Right lobe of liver (tissue), 6 donors: Measurements from ENCODE around the gene HDX. TPM values are rescaled to one million over a fixed set of nuclear protein-coding genes. Genes with fewer than 3 reads are reported as not detected.

ENCODE experiments used
- ATAC-seq, 4 donors: fragments of 200-7000 bp; cut with Tn5 transposase; one replicate each; pipeline ENCODE4 v1.9.1; 2020; ENCODE audit warnings: mild to moderate bottlenecking in 4 of 4, moderate library complexity in 4 of 4
- DNase-seq, 3 donors: peaks; one replicate each; pipeline ENCODE4 v3.0.0-alpha.2; 2020
- H3K27ac ChIP-seq, 3 donors: fragments of 200-600 bp; one replicate each; pipeline ENCODE4 v1.8.0; 2022
- H3K27me3 ChIP-seq, 2 donors: fragments of 200-600 bp; one replicate each; pipeline ENCODE4 v1.8.0; 2022
- H3K36me3 ChIP-seq, 4 donors: fragments of 200-600 bp; sonication (generic) in 1 of 4; one replicate each; pipeline versions ENCODE4 v1.5.1 to v1.8.0; 2017 to 2022; ENCODE audit warnings: control low read depth in 1 of 4
- H3K4me1 ChIP-seq, 4 donors: fragments of 200-600 bp; sonication (generic) in 1 of 4; one replicate each; pipeline versions ENCODE4 v1.5.1 to v1.8.0; 2017 to 2022; ENCODE audit warnings: control low read depth in 1 of 4
- H3K4me3 ChIP-seq, 3 donors: fragments of 200-600 bp; one replicate each; pipeline ENCODE4 v1.8.0; 2022
- H3K9me3 ChIP-seq, 4 donors: fragments of 200-600 bp; sonication (generic) in 1 of 4; one replicate each; pipeline versions ENCODE4 v1.5.1 to v1.8.0; 2017 to 2022; ENCODE audit warnings: control low read depth in 1 of 4
- CTCF ChIP-seq, 4 donors: fragments of 200-600 bp in 3 of 4; fragments of 450-650 bp in 1 of 4; IDR thresholded peaks; one replicate each; pipeline versions ENCODE4 v1.5.1 to v1.8.0; 2016 to 2022; ENCODE audit warnings: antibody characterized with exemption in 4 of 4, mild to moderate bottlenecking in 2 of 4
- POLR2A ChIP-seq: fragments of 450-650 bp; IDR thresholded peaks from one replicate; pipeline ENCODE4 v1.6.1; 2017; ENCODE audit warnings: antibody characterized with exemption, mild to moderate bottlenecking
- WGBS: methylation state at CpG from one replicate; pipeline ENCODE4 v1.1.6; 2018; ENCODE audit warnings: low coverage, low lambda C conversion rate; ENCODE audit not compliant: insufficient coverage; ENCODE audit errors: missing lambda C conversion rate; 5-methylcytosine and 5-hydroxymethylcytosine counted together
- intact Hi-C, 2 donors: fragments of 100-400 bp; cut with DNase I; formaldehyde crosslinking; loops; one replicate each; pipeline versions ENCODE4 v1.11.2 to v1.14.1; 2022
- total RNA-seq, 6 experiments: library from RNA; depleted of rRNA in 2 of 6; stranded (reverse); fragments of >200 nt in 2 of 6; fragmentation: NEBNext Ultra II Directional in 3 of 6; extraction: Animal tissue kit (Norgen Biotek cat#: 25700) in 3 of 6; gene quantifications; one replicate each; pipeline versions ENCODE4 v1.1.0 to v1.2.4, GENCODE V29; 2016 to 2023
- donor health status: DM: no; HTN: yes; CAD: no.
- donor health status: DM: no; HTN: no; CAD: no.
- donor health status: DM: no; HTN: no; CAD: no.
- donor health status: DM: no; HTN: yes; CAD: no.
- donor health status: DM: no; HTN: yes; CAD: no.

The HDX gene
- total RNA-seq, 6 experiments from 2014 or later = 0.62 to 4.2 (median 2.1) TPM

GRCh38 chrX:84357296-84357695, 145.0 kb downstream of the HDX start:
- no peaks in the 10 kb centered on the region for H3K27me3 ChIP-seq
- no peaks in the 10 kb centered on the region for H3K36me3 ChIP-seq
- H3K27ac ChIP-seq = no peak overlapping the region
- ATAC-seq = no peak
- H3K4me1 ChIP-seq = peaks cover 0 to 4% (median 0%) of the 10 kb centered on the region in 4 donors
- H3K4me3 ChIP-seq = no peak overlapping the region
- TF ChIP-seq CTCF (IDR thresholded peaks at IDR 0.05) = no peak
- no peak for TF ChIP-seq POLR2A
- no peak for DNase-seq
- H3K9me3 ChIP-seq = no peaks in the 10 kb centered on the region
- intact Hi-C loops = no loop called here

- intact Hi-C loops = no loop called here
- 54% methylated on average over 1 of the region's 1 CpG for WGBS
- no peak for DNase-seq
- Histone ChIP-seq H3K9me3 (no peaks in the 10 kb centered on the region), H3K4me1 (no peaks in the 10 kb centered on the region), H3K36me3 (no peaks in the 10 kb centered on the region), H3K27ac (no peak overlapping the region), H3K4me3 (no peak overlapping the region), H3K27me3 (no peaks in the 10 kb centered on the region)
- no peak for TF ChIP-seq CTCF (IDR thresholded peaks at IDR 0.05)
- TF ChIP-seq POLR2A = no peak
- ATAC-seq = no peak
Observed at GRCh38 chrX:84340968-84341367, 161.3 kb downstream of the HDX start.

GRCh38 chrX:84339507-84340364, 162.5 kb downstream of the HDX start:
- H3K27me3 ChIP-seq = no peaks in the 10 kb centered on the region
- ATAC-seq = peak; percentile 72 to 85 (median 80)
- H3K27ac ChIP-seq = no peak overlapping the region
- no peaks in the 10 kb centered on the region for H3K9me3 ChIP-seq
- no peak overlapping the region for H3K4me3 ChIP-seq
- no peaks in the 10 kb centered on the region for H3K4me1 ChIP-seq
- no peak for DNase-seq
- 5% methylated on average over 4 of the region's 4 CpGs for WGBS
- TF ChIP-seq CTCF (IDR thresholded peaks at IDR 0.05) (peak; percentile 69 to 76 (median 73)), POLR2A (no peak)
- no peaks in the 10 kb centered on the region for H3K36me3 ChIP-seq
- intact Hi-C loops = no loop called here

GRCh38 chrX:84336646-84337045, 165.6 kb downstream of the HDX start:
- Histone ChIP-seq H3K4me1 (no peaks in the 10 kb centered on the region), H3K36me3 (no peaks in the 10 kb centered on the region), H3K4me3 (no peak overlapping the region), H3K9me3 (no peaks in the 10 kb centered on the region), H3K27ac (no peak overlapping the region), H3K27me3 (no peaks in the 10 kb centered on the region)
- intact Hi-C loops = no loop called here
- ATAC-seq (no peak), DNase-seq (no peak)
- WGBS = 58% methylated on average over 3 of the region's 3 CpGs
- no peak for TF ChIP-seq POLR2A
- TF ChIP-seq CTCF (IDR thresholded peaks at IDR 0.05) = no peak
